Parathyroid adenoma (tissue), 2 donors: ENCODE data around the gene USH1G.
A peak's percentile ranks its signal among the peaks of the same experiment; 100 is the strongest.

ENCODE experiments used
- H2AFZ ChIP-seq: fragments of 300-600 bp; sonication (generic); one replicate; pipeline ENCODE4 v1.7.0; 2017; ENCODE audit warnings: antibody characterized with exemption, mild to moderate bottlenecking
- H3K27ac ChIP-seq: fragments of 300-600 bp; sonication (generic); one replicate; pipeline ENCODE4 v1.7.0; 2017
- H3K27me3 ChIP-seq: fragments of 300-600 bp; sonication (generic); one replicate; pipeline ENCODE4 v1.7.0; 2017; ENCODE audit warnings: low read length; ENCODE audit not compliant: control insufficient read depth, insufficient read depth
- H3K36me3 ChIP-seq: fragments of 300-600 bp; sonication (generic); one replicate; pipeline ENCODE4 v1.7.0; 2017; ENCODE audit warnings: low read length; ENCODE audit not compliant: control insufficient read depth, insufficient read depth
- H3K4me1 ChIP-seq: fragments of 300-600 bp; sonication (generic); one replicate; pipeline ENCODE4 v1.7.0; 2017; ENCODE audit warnings: control low read depth
- H3K4me2 ChIP-seq: fragments of 300-600 bp; sonication (generic); one replicate; pipeline ENCODE4 v1.7.0; 2017; ENCODE audit warnings: low read length
- H3K4me3 ChIP-seq: fragments of 300-600 bp; sonication (generic); one replicate; pipeline ENCODE4 v1.7.0; 2017; ENCODE audit warnings: low read depth, low read length
- H3K79me2 ChIP-seq: fragments of 300-600 bp; sonication (generic); one replicate; pipeline ENCODE4 v1.7.0; 2017; ENCODE audit warnings: control low read depth
- H3K9ac ChIP-seq: fragments of 300-600 bp; sonication (generic); one replicate; pipeline ENCODE4 v1.7.0; 2017; ENCODE audit warnings: mild to moderate bottlenecking
- H3K9me3 ChIP-seq: fragments of 300-600 bp; sonication (generic); one replicate; pipeline ENCODE4 v1.7.0; 2017; ENCODE audit warnings: low read length; ENCODE audit not compliant: control insufficient read depth
- CTCF ChIP-seq: fragments of 300-600 bp; sonication (generic); IDR thresholded peaks from one replicate; pipeline ENCODE4 v1.7.0; 2017; ENCODE audit warnings: antibody characterized with exemption, mild to moderate bottlenecking
- donor health status: primary hyperparathyroidism.

The USH1G gene

DNA sequence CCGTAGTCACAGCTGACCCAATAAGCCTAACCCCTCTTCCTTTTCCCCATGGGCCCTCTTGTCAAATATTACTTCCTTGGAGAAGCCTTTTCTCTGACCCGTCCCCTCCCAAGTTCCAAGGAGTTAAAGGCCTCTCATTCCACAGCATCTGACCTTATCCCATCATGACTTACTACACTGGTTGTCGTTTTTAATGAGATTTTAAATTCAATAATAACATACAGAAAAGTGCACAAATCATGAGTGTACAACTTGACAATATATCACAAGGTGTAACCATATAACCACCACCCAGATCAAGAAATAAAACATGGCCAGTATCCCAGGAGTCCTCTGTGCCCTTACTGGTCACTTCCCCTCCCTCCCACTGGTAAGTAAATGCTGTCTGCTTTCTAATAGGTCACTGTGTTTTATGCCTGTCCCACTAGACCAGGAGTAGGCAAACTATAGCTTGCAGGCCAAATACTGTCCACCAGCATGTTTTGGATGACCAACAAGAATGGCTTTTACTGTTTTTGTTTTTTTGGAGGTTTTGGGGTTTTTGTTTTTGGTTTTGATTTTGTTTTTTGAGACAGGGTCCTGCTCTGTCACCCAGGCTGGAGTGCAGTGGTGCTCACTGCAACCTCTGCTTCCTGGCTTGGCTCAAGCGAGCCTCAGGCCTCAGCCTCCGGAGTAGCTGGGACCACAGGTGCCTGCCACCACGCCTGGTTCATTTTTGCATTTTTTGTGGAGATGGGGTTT, 49.0 kb downstream of the USH1G start:
- Histone ChIP-seq H3K4me2 (peak overlapping the region; percentile 89), H3K4me1 (peaks cover 23% of the 10 kb centered on the region), H3K9ac (peak overlapping the region; percentile 23), H3K4me3 (peak overlapping the region; percentile 92), H3K79me2 (no peaks in the 10 kb centered on the region), H3K27me3 (no peaks in the 10 kb centered on the region), H2AFZ (peak overlapping the region; percentile 92), H3K9me3 (no peaks in the 10 kb centered on the region), H3K36me3 (no peaks in the 10 kb centered on the region), H3K27ac (peak overlapping the region; percentile 84)
- no peak for TF ChIP-seq CTCF

DNA sequence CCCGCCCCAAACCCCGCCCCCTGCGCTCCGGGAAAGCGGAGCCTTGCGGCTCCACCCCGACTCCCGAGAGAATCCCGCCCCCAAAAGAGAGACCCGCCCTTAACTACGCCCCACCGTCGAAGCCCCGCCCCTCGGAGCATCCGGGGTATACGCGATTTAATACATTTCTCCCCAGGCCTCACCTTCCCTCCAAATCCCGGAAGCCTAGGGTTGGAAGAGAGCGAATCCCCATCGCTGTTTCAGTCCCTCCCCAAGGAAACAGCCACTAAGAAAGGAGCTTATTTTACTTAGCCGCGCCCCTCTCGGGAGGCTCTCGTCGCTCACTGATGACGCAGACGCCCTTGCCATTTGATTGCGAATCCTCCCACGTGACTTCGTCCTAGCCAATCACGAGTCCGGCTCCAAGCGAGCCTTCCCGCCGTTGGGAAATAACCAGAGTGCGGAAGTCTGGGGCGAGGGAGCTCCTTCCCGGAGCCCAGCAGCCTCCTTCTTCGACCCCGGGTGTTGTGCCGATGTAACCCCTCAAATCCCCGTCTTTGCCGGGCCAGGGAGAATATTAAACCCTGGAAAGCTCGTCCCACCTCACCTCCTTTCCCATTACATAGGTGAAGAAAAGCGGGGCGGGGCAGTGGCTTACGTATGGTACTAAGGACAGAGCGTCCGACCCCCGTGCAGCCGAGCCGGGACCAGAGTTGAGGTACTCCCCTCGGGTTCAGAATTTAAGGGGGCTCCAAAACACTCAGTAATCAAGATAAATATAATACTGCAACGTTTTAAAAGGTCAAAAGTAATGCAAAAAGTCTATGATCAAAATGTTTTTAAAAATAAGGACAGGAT, 49.8 kb downstream of the USH1G start:
- H3K27me3 ChIP-seq, result no peaks in the 10 kb centered on the region
- TF ChIP-seq CTCF, result no peak
- no peaks in the 10 kb centered on the region for H3K79me2 ChIP-seq
- H3K27ac ChIP-seq, result peak overlapping the region; percentile 84
- peaks cover 22% of the 10 kb centered on the region for H3K4me1 ChIP-seq
- peak overlapping the region; percentile 92 for H3K4me3 ChIP-seq
- peak overlapping the region; percentile 23 for H3K9ac ChIP-seq
- H3K4me2 ChIP-seq, result peak overlapping the region; percentile 89
- H2AFZ ChIP-seq, result peak overlapping the region; percentile 92
- no peaks in the 10 kb centered on the region for H3K9me3 ChIP-seq
- no peaks in the 10 kb centered on the region for H3K36me3 ChIP-seq

DNA sequence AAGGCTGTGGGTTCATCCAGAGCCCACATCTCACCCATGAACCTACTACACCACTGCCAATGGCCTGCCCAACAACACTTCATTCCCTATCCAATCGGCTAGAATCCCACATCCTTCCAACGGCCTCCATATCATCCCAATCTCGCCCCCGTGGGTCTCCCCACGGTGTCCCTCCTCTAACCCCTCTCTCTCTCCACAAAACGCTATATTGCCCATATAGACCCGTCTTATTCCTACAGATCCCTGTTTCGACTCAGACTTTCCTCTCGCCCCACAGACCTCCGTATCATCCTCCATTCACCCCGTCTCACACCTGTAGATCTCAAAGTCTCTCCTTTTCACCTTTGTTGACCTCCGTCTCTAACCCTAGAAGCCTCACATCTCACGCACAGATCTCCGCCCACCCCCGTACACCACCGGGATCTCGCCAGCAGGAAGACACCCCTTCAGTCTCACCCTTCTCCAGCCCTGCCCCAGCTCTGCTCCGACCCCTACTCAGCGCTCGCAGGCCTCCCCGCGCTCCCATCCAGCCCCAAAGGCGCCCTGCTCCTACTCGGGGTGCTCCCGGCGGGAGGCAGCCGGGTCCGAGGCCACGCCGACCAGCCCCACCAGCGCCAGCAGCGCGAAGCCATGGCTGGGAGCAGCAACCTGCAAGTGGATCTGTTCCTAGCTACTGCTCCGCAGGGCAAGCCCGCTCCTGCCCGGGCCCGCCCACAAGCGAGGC, 50.6 kb downstream of the USH1G start, which contains the start of gene FDXR:
Gene FDXR, minus strand, starts transcription at position 682 of the 724 bp plus-strand sequence. Its CDS starts 50 bp downstream, at position 632.
- Histone ChIP-seq H3K36me3 (no peaks in the 10 kb centered on the region), H3K9me3 (no peaks in the 10 kb centered on the region), H3K4me2 (peak within 1 kb of the TSS; percentile 99), H3K9ac (peak within 1 kb of the TSS; percentile 23), H2AFZ (peak within 1 kb of the TSS; percentile 92), H3K27me3 (no peaks in the 10 kb centered on the region), H3K4me1 (peaks cover 14% of the 10 kb centered on the region), H3K4me3 (peak within 1 kb of the TSS; percentile 92), H3K27ac (peak within 1 kb of the TSS; percentile 84), H3K79me2 (no peaks in the 10 kb centered on the region)
- no peak for TF ChIP-seq CTCF

GRCh38 chr17:74871356-74872076, 51.5 kb downstream of the USH1G start:
- Histone ChIP-seq H2AFZ (no peak overlapping the region), H3K27me3 (no peaks in the 10 kb centered on the region), H3K36me3 (no peaks in the 10 kb centered on the region), H3K9ac (no peak overlapping the region), H3K4me3 (no peak overlapping the region), H3K27ac (no peak overlapping the region), H3K9me3 (no peaks in the 10 kb centered on the region), H3K4me2 (no peak overlapping the region), H3K4me1 (peaks cover 12% of the 10 kb centered on the region), H3K79me2 (no peaks in the 10 kb centered on the region)
- TF ChIP-seq CTCF, result no peak
